MM.1S (cell line): ENCODE data around the gene C1QL2.

Source experiments
- CTCF ChIP-seq: fragments of 300-600 bp; sonication (generic); IDR thresholded peaks from 2 replicates; pipeline ENCODE4 v1.5.1; 2016; ENCODE audit warnings: antibody characterized with exemption, low read length, mixed read lengths
- EZH2 ChIP-seq: fragments of 300-600 bp; sonication (generic); optimal IDR thresholded peaks from 2 replicates; pipeline ENCODE3; 2017; ENCODE audit warnings: low read depth, mild to moderate bottlenecking, antibody characterized with exemption, low read length, mixed read lengths
- EZH2phosphoT487 ChIP-seq: fragments of 300-600 bp; sonication (generic); IDR thresholded peaks from 2 replicates; pipeline ENCODE4 v1.6.1; 2018; ENCODE audit warnings: antibody characterized with exemption, low read length

- TF ChIP-seq CTCF, result no peak
- no peak for TF ChIP-seq EZH2phosphoT487
- TF ChIP-seq EZH2, result no peak
These were observed 43.3 kb upstream of the C1QL2 start for GRCh38 chr2:119201815-119202214.
